GM19452 (cell line): ENCODE results near the gene RAB35.

ENCODE experiments used
- ATAC-seq: cut with Tn5 transposase; IDR thresholded peaks from one replicate; pipeline ENCODE4 v1.9.1; 2021; ENCODE audit not compliant: unreplicated experiment

Gene RAB35

GRCh38 chr12:120116441-120116791 lies at the start of gene RAB35:
TSS of gene RAB35 (minus strand) at chr12:120116753. CDS start at chr12:120116650, 103 bp downstream.
- ATAC-seq: no peak

GRCh38 chr12:120164293-120164692 lies 47.7 kb upstream of the RAB35 start:
- ATAC-seq: no peak

- no peak for ATAC-seq
Measured at GRCh38 chr12:120162763-120163162, 46.2 kb upstream of the RAB35 start.

GRCh38 chr12:120161852-120162251 lies 45.3 kb upstream of the RAB35 start:
- no peak for ATAC-seq

GRCh38 chr12:120159509-120160237 lies 43.1 kb upstream of the RAB35 start:
- no peak for ATAC-seq

GRCh38 chr12:120158351-120158750 lies 41.8 kb upstream of the RAB35 start:
- ATAC-seq: no peak

- ATAC-seq: no peak
Measured at GRCh38 chr12:120157678-120158077, 41.1 kb upstream of the RAB35 start.

GRCh38 chr12:120156315-120157259 lies 40.0 kb upstream of the RAB35 start:
- ATAC-seq: no peak

- no peak for ATAC-seq
Measured at GRCh38 chr12:120155072-120155471, 38.5 kb upstream of the RAB35 start.

GRCh38 chr12:120150919-120151525 lies 34.5 kb upstream of the RAB35 start:
- ATAC-seq: no peak

GRCh38 chr12:120148011-120148410 lies 31.5 kb upstream of the RAB35 start:
- no peak for ATAC-seq

- no peak for ATAC-seq
Measured at GRCh38 chr12:120145164-120145563, 28.6 kb upstream of the RAB35 start.

GRCh38 chr12:120144215-120144614 lies 27.7 kb upstream of the RAB35 start:
- no peak for ATAC-seq

GRCh38 chr12:120142231-120142877 lies 25.8 kb upstream of the RAB35 start:
- ATAC-seq: no peak

- ATAC-seq: no peak
Measured at GRCh38 chr12:120141336-120141735, 24.8 kb upstream of the RAB35 start.

GRCh38 chr12:120140603-120141002 lies 24.1 kb upstream of the RAB35 start:
- no peak for ATAC-seq

GRCh38 chr12:120139958-120140357 lies 23.4 kb upstream of the RAB35 start:
- ATAC-seq: no peak

- ATAC-seq: no peak
Measured at GRCh38 chr12:120138366-120138765, 21.8 kb upstream of the RAB35 start.

GRCh38 chr12:120137833-120138232 lies 21.3 kb upstream of the RAB35 start:
- ATAC-seq: no peak

GRCh38 chr12:120136093-120136770 lies 19.7 kb upstream of the RAB35 start:
- ATAC-seq: no peak
